Type B pancreatic cell (in vitro differentiated cells): ENCODE measurements around the gene LRRN2. TPM values are rescaled to one million over a fixed set of nuclear protein-coding genes. Genes with fewer than 3 reads are reported as not detected.
"Not testable (repeated sequence)": the region's sequence is repeated elsewhere in the genome, so short reads cannot be mapped to it uniquely, and the experiment has no call there.

Source experiments
- DNase-seq: peaks from one replicate; pipeline ENCODE4 v3.0.0; 2021; ENCODE audit warnings: mixed read lengths; ENCODE audit not compliant: unreplicated experiment; ENCODE audit errors: extremely low spot score
- H3K27ac Mint-ChIP-seq: 2 replicates; pipeline ENCODE4 v1.8.0; 2021; ENCODE audit warnings: mild to moderate bottlenecking, mixed read lengths
- H3K27me3 Mint-ChIP-seq: 2 replicates; pipeline ENCODE4 v1.8.0; 2021; ENCODE audit warnings: mixed read lengths
- H3K36me3 Mint-ChIP-seq: 2 replicates; pipeline ENCODE4 v1.8.0; 2021; ENCODE audit warnings: mixed read lengths
- H3K4me1 Mint-ChIP-seq: one replicate; pipeline ENCODE4 v1.8.0; 2021; ENCODE audit warnings: mixed read lengths; ENCODE audit not compliant: unreplicated experiment
- H3K4me3 Mint-ChIP-seq: 2 replicates; pipeline ENCODE4 v1.8.0; 2021; ENCODE audit warnings: mild to moderate bottlenecking, mixed read lengths
- H3K9me3 Mint-ChIP-seq: 2 replicates; pipeline ENCODE4 v1.8.0; 2021; ENCODE audit warnings: mixed read lengths
- total RNA-seq: library from RNA; stranded (reverse); gene quantifications from 2 replicates; pipeline ENCODE4 v1.2.1, GENCODE V29; 2021; ENCODE audit warnings: low replicate concordance
- TF ChIP-seq, protein P1 (sequence below): fragments of 200-600 bp; sonication (generic); conservative IDR thresholded peaks from 2 replicates; pipeline ENCODE4 v1.5.0; 2021; ENCODE audit warnings: antibody characterized with exemption, mild to moderate bottlenecking

Gene LRRN2
- total RNA-seq, 1 donor from 2014 or later, result 19.0 TPM

- Mint-ChIP-seq H3K9me3 (no peaks in the 10 kb centered on the region), H3K27ac (peak overlapping the region; percentile 84), H3K4me3 (peak overlapping the region; percentile 8), H3K4me1 (peaks cover 50% of the 10 kb centered on the region), H3K27me3 (peaks cover 7% of the 10 kb centered on the region), H3K36me3 (no peaks in the 10 kb centered on the region)
- TF ChIP-seq, protein P1, sequence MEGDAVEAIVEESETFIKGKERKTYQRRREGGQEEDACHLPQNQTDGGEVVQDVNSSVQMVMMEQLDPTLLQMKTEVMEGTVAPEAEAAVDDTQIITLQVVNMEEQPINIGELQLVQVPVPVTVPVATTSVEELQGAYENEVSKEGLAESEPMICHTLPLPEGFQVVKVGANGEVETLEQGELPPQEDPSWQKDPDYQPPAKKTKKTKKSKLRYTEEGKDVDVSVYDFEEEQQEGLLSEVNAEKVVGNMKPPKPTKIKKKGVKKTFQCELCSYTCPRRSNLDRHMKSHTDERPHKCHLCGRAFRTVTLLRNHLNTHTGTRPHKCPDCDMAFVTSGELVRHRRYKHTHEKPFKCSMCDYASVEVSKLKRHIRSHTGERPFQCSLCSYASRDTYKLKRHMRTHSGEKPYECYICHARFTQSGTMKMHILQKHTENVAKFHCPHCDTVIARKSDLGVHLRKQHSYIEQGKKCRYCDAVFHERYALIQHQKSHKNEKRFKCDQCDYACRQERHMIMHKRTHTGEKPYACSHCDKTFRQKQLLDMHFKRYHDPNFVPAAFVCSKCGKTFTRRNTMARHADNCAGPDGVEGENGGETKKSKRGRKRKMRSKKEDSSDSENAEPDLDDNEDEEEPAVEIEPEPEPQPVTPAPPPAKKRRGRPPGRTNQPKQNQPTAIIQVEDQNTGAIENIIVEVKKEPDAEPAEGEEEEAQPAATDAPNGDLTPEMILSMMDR, result no peak
- DNase-seq, result no peak
These were observed 110.7 kb downstream of the LRRN2 start for GRCh38 chr1:204574865-204575163.

DNA sequence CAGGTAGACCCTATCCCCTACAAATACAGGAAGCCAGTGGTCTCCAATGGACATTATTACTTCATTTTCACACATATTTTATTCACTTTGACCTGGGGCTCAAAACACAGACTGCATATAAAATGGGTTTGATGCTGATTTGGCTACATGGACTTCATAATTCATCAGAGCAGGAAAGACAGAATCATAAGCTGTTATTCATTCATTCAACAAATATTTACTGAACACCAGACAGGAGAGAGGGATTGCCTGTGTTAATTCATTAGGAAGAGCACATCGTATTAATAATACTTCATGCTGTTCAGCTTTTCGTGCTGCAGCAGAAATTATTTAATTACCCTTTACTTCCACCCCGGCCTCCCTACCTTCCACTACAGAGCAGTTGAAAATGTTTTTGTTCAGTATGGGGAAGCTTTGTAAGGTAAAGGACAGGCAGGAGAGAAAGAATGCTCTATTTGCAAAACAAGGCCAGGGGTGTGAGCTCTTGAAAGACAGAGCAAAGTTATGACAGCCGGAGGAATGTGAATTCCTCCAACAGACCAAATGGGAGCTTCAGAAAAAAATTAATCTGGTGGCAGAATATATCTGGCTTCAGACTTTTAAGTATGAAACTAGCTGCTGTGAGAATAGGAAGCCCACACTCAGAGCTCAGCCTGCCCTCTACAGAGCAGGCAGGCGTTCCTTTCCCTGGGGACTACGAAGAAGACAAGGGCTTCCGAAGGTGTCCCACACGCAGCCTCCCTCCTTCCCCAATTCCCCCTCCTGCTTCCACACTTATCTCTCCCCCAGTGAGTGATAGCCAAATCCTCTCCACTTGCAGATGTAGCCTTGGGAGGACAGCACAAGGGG lies 111.3 kb downstream of the LRRN2 start:
- TF ChIP-seq, protein P1, result no peak
- Mint-ChIP-seq H3K9me3 (no peaks in the 10 kb centered on the region), H3K4me3 (peak overlapping the region; percentile 8), H3K4me1 (peaks cover 54% of the 10 kb centered on the region), H3K27me3 (peaks cover 6% of the 10 kb centered on the region), H3K27ac (peak overlapping the region; percentile 84), H3K36me3 (no peaks in the 10 kb centered on the region)
- DNase-seq, result no peak

DNA sequence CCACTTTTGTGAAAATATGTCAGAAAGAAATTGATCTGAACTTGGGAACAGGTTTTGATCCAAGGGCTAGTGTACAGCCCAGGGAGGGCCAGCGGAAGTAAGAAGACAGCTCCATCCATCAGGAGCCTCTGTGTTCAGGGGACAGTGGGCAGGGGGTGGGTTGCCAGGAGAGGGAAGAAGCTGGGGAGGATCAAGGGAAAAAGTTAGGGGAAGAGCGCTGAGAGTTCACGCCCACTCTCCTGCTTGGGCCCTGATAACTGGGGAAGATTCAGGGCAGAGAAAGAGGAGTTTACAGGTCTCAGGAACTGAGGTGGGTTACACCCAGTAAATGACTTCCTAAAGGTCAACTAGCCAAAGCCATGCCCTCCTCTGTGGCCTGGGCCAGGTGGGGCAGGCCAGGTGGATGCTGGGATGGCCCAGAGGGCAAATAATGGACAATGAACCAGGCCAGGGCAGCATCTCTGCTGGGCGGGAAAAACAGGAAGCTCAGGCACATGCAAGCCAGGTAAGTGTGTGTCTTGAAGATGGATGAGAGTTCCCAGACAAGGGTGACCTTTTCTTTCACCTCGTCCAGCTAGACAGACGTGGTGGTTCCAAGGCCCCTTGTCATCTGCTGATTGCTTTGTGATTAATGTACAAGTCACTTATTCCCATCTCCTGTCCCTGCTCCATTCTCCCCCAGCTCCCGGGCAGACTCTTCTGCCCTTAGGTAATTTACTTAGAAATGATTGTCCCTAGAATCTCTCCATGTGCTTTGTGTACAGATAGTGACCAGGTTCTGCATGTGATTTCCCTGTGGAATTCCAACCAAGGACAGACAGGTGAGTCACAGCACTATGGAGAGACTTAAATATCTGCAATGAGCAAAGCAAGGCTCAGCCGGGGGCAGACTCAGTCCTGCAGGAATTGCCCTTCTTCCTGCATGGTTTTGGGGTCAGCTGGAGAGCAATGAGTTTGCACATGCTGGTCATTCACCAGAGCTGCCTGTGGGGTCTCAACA lies 112.3 kb downstream of the LRRN2 start:
- TF ChIP-seq, protein P1, result no peak

DNA sequence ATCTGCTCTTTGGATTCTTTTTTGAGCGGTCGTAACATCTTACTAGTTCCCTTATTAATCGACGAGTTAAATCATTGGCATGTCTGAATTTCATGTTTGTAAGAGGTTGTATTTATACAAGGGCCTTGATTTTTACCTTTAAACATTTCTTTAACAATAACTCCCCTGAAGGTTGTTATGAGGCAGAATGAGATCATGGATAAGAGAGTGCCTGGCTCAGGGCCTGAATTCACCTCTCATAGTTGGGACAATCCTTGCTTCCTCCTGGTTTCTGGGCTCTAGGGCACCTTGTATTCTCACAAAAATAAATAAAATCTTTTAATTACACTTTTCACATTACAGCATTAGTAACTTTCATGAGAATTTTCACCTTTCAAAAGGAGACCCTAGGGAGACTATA lies 113.9 kb downstream of the LRRN2 start:
- Mint-ChIP-seq H3K4me3 (no peak overlapping the region), H3K36me3 (no peaks in the 10 kb centered on the region), H3K9me3 (no peaks in the 10 kb centered on the region), H3K27me3 (peaks cover 6% of the 10 kb centered on the region), H3K27ac (no peak overlapping the region), H3K4me1 (peaks cover 53% of the 10 kb centered on the region)
- TF ChIP-seq, protein P1, result no peak
- no peak for DNase-seq

More for the DNA sequence above, 112.3 kb downstream of the LRRN2 start:
- no peak for DNase-seq
- peaks cover 6% of the 10 kb centered on the region for H3K27me3 Mint-ChIP-seq
- no peaks in the 10 kb centered on the region for H3K9me3 Mint-ChIP-seq
- H3K4me1 Mint-ChIP-seq, result peaks cover 57% of the 10 kb centered on the region
- peak overlapping the region; percentile 60 for H3K4me3 Mint-ChIP-seq
- peak overlapping the region; percentile 75 for H3K27ac Mint-ChIP-seq
- no peaks in the 10 kb centered on the region for H3K36me3 Mint-ChIP-seq

DNA sequence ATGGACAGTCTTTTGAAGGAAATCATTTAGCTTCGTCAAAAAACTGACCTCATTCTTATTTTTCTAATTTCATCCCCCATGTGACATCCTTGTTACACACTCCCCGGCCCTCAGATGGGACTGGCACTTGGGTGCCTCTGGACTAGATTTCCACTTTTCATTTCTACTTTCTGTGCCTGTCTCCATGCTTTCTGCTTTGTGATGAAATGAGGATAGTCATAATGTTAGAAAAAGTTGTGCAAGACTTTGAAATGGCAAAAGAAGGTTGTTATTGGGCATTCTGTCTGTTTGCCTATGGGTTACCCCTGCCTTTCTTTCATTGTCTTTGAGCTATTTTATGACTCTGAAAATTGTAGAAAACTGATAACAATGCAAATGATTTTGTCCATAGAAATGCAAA lies 114.4 kb downstream of the LRRN2 start:
- Mint-ChIP-seq H3K9me3 (no peaks in the 10 kb centered on the region), H3K4me3 (no peak overlapping the region), H3K4me1 (peaks cover 53% of the 10 kb centered on the region), H3K27me3 (peaks cover 6% of the 10 kb centered on the region), H3K27ac (no peak overlapping the region), H3K36me3 (no peaks in the 10 kb centered on the region)
- no peak for DNase-seq
- TF ChIP-seq, protein P1, result no peak

- not testable (repeated sequence) for DNase-seq, H3K27me3 Mint-ChIP-seq, H3K36me3 Mint-ChIP-seq, H3K4me3 Mint-ChIP-seq, H3K9me3 Mint-ChIP-seq, H3K27ac Mint-ChIP-seq
- H3K4me1 Mint-ChIP-seq, result peaks cover 51% of the 10 kb centered on the region
These were observed 115.5 kb downstream of the LRRN2 start for GRCh38 chr1:204570021-204570420.
